ENCODE results near the gene ASPN.

DNA sequence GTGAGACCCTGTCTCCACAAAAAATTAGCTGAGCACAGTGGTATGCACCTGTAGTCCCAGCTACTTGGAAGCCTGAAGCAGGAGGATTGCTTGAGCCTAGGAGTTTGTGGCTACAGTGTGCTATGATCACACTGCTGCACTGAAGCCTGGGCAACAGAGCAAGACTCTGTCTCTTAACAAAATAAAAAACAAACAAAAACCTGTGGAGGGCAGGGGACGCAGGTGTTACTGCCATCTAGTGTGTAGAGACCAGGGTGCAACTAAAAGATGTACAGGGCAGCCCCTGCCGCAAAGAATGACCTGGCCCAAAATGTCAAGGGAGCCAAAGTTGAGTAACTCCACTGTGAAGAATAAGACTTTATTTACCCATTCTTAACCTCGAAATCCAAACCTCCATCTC lies 27.1 kb downstream of the ASPN start:
- TF ChIP-seq, protein P1, sequence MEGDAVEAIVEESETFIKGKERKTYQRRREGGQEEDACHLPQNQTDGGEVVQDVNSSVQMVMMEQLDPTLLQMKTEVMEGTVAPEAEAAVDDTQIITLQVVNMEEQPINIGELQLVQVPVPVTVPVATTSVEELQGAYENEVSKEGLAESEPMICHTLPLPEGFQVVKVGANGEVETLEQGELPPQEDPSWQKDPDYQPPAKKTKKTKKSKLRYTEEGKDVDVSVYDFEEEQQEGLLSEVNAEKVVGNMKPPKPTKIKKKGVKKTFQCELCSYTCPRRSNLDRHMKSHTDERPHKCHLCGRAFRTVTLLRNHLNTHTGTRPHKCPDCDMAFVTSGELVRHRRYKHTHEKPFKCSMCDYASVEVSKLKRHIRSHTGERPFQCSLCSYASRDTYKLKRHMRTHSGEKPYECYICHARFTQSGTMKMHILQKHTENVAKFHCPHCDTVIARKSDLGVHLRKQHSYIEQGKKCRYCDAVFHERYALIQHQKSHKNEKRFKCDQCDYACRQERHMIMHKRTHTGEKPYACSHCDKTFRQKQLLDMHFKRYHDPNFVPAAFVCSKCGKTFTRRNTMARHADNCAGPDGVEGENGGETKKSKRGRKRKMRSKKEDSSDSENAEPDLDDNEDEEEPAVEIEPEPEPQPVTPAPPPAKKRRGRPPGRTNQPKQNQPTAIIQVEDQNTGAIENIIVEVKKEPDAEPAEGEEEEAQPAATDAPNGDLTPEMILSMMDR (IDR thresholded peaks at IDR 0.05 in 4 of 5, conservative IDR thresholded peaks at IDR 0.05 in 1 of 5): no peak
- TF ChIP-seq POLR2A (IDR thresholded peaks at IDR 0.05): no peak
